HG03457 (cell line): Measurements from ENCODE around the gene CGB5.
"Not testable (repeated sequence)": the region's sequence is repeated elsewhere in the genome, so short reads cannot be mapped to it uniquely, and the experiment has no call there.

Source experiments
- ATAC-seq: cut with Tn5 transposase; IDR thresholded peaks from one replicate; pipeline ENCODE4 v1.9.1; 2021; ENCODE audit warnings: moderate number of reproducible peaks; ENCODE audit not compliant: unreplicated experiment

CGB5 gene

DNA sequence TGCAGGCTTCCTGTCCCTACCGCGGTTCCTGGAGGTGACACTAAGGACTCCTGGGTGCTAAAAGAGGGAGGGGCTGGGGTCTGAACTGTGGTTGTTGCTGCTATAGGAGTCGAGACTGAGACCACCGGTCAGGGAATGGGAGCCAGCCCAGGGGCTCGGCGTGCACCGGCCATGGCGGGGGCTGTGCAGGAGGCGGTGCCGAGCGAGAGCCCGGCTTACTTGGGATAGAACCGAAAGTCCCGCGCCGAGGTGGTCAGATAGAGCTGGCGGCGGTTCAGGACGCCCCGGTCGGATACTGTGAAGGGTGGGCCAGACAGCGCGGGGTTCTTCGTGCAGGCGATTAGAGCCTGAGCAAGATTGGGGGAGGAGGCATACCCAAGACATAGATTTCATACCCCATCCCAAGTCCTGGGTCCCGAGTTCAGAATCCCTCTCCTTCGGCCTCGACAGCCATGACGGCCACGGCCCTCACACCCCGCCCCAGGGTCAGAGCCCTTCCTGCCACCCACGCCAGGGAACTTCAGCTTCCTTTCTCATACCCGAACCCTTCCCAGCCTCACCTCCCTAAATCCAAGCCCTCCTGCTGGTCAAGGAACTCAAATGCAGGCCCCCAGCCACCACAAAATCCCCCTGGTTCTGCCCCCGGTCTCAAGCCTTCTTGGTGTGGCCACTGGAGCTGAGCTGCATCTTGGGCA is 13.4 kb downstream of the CGB5 start:
- ATAC-seq: not testable (repeated sequence)

GRCh38 chr19:49057636-49058234 is 14.1 kb downstream of the CGB5 start, which contains the start of gene CGB7:
Gene CGB7, minus strand, starts transcription at chr19:49057749. Its CDS starts 2,374 bp downstream, at chr19:49055375.
- no peak for ATAC-seq

DNA sequence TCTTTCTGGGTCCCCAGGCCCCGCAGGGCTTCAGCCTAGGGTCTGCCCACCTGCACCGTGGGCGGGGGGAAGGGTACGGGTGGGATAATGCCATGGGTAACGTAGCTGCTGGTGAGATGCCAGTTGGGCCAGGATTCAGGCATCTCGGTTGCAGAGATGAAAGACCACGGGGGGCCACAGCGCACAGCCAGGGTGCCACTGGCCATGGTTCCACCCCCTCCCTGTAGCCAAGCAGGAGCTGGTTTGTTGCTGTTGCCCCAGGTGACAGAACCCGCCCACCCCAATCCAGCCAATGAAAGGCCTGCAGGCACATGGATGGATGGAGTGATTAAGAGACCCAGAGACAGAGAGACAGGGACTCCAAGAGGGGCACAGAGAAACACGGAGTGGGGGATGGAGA is 14.9 kb downstream of the CGB5 start:
- no peak for ATAC-seq

DNA sequence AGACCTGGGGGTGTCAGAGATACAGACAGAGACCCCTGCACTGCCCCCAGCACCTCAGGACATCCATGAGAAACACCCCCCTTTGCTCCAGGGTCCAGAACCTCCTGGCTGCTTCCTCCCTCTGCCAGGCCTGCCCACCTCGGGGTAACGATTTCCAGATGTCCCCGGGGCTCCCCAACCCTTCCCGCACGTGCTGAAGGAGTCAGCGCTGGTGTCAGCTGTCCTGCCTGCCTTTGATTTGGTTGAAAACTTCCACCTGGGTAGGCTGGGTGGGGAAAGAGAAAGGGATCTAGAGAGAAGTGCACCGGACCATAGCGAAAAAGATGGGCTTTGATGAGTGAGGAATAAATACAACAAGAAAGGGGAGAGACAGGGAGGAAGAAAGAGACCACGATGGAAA is 15.4 kb downstream of the CGB5 start:
- no peak for ATAC-seq

DNA sequence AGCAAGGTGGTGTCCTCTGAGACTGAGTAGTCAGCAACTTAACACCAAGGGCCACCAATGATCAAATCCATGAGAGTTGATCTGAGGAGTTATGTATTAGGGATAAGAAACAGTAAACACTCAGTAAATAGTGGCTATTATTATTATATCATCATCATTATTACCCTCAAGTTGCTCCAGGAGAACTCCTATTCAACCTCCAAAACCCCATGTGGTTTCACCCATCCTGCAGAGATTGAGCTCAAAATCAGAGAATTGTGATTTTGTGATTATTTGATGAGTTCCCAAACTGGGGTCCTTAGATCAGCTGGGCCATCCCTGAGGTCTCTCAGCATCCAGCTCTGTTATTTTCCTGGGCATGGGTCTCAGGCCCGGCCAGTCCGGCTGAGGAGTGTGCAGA is 17.4 kb downstream of the CGB5 start:
- ATAC-seq: no peak

- ATAC-seq: no peak
Measured at GRCh38 chr19:49061445-49061844, 17.8 kb downstream of the CGB5 start.

GRCh38 chr19:49064029-49064629 is 20.5 kb downstream of the CGB5 start:
- ATAC-seq: no peak

DNA sequence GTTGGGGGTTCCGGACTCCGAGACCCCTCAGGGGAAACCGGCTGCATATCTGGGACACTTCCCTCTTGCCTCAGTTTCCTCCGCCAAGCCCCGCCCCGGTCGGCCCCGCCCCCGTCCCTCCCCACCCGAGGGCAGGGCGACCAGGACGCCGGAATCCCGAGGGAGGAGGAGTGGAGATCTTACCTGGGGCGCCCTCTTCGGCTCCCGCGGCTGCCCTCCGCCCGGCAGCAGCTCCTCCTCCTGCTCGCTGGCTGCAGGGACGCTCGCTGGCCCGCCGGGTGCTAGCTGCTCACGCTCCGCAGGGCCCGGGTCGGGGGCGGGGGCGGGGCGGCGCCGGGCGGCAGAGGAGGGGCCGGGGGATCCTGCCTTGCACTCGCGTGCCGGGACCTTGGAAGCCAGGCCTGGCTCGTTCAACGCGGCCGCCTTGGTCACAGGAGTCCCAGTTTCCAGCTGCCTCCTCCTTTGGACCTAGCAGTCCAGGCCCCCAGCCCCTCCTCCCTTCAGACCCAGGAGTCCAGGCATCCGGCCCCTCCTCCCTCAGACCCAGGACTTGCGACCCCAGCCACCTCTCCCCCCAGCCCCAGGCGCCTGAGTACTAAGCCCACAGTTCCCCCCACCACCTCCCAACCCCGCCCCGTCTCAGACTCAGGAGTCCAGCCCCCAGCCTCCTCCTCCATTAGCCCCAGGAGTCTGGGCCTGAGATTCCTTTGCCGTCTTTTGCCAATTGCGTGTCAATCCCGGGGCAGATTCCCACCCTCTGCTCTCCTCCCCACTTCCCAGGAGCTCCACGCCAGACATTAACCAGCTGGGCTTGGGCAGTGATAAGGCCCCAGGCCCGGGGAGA is 21.3 kb downstream of the CGB5 start, which contains the start of gene NTF4:
NTF4 (minus strand) TSS at position 51 of the 844 bp plus-strand sequence. CDS start 2,821 bp downstream, outside the sequence.
- ATAC-seq: no peak

DNA sequence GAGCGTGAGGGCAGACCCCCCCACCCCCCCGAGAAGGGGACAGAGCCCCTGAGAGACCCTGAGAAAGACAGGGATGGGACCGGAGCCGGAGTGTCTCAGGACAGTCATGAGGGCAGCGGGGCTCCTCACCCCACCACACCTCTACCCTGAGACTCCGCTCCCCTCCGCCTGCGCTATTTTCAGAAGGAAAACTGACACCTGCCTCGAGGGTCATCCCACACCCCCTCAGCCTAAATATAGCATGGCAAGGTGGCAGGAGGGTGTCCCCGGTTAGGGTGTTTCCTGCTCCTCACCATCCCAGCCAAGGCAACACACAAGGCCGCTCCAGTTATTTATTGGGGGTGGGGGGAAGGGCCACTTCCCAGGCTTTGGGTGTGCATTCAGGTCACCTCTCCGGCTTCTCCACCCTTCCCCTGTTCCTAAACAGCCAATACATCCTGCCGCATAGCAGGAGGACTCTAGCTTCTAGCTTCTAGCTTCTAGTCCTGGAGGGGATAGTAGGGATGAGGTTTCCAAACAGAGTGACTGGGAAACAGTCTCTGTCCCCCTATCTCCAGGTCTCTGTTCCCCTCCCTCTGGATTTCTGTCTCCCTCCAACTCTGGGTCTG is 22.4 kb downstream of the CGB5 start:
- ATAC-seq: no peak

GRCh38 chr19:49067554-49067953 is 23.9 kb downstream of the CGB5 start:
- no peak for ATAC-seq

- no peak for ATAC-seq
Measured at GRCh38 chr19:49069026-49069425, 25.4 kb downstream of the CGB5 start.

DNA sequence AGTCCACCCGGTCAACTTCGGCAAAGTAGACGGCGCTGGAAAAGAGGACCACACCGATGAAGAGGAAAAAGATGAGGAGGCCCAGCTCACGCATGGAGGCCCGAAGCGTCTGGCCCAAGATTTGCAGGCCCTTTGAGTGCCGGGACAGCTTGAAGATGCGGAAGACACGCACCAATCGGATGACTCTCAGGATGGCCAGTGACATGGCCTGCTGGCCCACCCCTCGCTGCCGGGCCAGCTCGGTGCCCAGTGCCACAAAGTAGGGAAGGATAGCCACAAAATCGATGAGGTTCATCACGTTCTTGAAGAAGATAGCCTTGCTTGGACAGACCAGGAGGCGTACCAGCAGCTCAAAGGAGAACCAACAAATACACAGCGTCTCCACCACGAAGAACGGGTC is 26.8 kb downstream of the CGB5 start:
- no peak for ATAC-seq

DNA sequence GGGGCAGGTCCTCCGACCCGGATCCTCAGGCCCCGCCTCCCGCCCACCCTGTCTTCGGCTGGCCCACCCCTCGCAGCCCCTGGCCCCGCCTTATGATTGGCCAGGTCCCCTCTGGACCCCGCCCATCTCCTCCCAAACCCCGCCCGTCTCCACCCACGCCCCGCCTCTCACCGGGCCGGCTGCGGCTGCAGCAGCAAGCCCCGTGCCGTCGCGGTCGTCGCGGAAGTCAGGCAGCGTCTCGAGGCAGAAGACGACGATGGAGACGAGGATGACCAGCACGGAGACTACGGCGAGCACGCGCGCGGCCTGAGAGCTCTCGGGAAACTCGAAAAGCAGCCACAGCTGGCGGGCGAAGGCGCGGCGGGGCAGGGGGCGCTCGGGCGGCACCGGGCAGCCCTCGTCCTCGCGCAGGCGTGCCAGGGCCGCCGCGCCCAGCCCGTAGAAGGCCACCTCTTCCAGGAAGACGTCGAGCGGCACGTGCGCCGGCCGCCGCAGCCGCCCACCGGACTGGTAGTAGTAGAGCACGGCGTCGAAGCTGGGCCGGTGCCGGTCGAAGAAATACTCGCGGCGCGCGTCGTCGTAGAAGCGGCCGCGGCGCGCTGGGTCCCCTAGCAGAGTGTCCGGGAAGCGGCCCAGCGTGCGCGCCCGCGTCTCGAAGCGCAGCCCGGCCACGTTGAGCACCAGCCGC is 28.4 kb downstream of the CGB5 start:
- no peak for ATAC-seq

DNA sequence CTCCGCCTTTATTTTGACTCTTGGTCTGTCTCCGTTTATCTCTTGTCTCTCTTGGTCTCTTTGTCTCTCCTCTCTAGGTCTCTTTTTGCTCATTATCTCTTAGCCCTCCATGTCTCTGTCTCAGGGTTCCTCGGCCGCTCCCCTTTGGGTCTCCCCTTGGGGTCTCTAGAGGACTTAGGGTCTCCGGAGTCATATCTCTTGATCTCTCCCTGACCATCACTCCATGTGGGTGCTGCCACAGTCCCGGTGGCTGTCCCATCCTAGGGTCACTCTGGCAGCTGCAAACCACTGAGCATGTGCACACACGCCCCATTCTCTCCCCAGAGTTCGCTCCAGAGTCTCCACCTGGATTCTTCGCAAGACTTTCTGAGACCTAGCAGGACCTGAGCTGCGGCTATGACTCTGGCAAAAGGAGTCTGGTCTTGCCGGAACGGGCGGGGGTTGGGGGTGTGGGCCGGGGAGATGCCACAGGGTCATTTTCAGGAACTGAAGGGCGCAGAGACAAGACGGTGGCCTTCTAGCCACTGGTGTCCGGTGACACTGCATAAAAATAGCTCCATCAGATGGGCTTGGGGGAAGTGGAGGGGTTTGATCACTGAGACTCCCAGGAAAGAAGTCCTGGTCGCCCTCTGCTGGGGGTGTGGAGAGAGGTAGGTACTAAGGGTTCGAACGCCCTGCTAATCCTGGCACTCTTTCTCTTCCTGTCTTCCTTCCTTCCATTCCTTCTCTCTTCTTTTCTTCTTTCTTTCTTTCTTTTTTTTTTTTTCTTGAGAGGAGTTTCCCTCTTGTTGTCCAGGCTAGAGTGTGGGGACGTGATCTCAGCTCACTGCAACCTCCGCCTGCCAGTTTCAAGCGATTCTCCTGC is 30.1 kb downstream of the CGB5 start:
- no peak for ATAC-seq

DNA sequence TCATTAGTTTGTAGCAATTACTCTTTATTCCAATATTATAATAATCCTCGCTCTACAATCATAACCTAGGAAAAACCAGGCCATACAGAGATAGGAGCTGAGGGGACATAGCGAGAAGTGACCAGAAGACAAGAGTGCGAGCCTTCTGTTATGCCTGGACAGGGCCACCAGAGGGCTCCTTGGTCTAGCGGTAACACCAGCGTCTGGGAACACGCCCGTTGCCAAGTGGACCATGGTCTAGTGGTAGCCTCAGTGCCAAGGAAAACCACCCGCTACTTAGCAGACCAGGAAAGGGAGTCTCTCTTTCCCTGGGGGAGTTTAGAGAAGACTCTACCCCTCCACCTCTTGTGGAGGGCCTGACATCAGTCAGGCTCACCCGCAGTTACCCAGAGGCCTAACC is 31.2 kb downstream of the CGB5 start:
- ATAC-seq: not testable (repeated sequence)

GRCh38 chr19:49080392-49080791 is 36.7 kb downstream of the CGB5 start:
- ATAC-seq: no peak

- ATAC-seq: no peak
Measured at GRCh38 chr19:49081273-49081672, 37.6 kb downstream of the CGB5 start.

DNA sequence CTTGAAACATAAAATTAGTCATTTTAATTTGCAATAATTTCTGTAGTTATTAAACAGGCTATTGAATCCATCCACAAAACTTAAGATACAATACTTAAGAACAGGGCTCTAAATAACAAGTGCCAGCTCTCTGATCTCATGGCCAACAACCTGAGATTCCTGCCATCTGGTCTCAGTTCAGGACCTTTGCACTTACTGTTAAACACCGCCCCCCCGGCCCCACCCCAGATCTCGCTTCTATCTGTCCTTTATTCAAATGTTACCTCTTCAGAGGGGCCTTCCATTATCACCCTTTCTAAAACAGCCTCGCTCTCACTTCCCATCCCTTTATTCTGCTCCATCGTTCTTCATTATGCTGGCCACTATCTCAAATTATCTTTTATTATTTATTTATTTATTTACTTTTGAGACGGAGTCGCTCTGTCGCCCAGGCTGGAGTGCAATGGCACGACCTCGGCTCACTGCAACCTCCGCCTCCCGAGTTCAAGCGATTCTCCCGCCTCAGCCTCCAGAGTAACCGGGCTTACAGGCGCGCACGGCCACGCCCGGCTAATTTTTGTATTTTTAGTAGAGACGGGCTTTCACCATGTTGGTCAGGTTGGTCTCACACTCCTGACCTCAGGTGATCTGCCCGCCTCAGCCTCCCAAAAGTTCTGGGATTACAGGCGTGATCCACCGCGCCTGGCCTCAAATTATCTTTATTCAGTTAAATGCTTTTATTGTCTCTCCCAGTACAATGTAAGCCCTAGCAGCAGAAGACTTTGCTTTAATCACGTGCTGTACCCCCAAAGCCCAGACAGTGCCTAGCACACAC is 40.8 kb downstream of the CGB5 start:
- ATAC-seq: no peak
